Ectodermal cell (in vitro differentiated cells): Measurements from ENCODE around the gene DYNC1I2.
"Not testable (repeated sequence)": the region's sequence is repeated elsewhere in the genome, so short reads cannot be mapped to it uniquely, and the experiment has no call there.

Source experiments
- H3K27ac ChIP-seq: 2 replicates; pipeline ENCODE4 v1.7.0; 2013; ENCODE audit warnings: mild to moderate bottlenecking, low read depth, low read length; ENCODE audit not compliant: insufficient read depth, poor library complexity, severe bottlenecking
- H3K27me3 ChIP-seq: 2 replicates; pipeline ENCODE4 v1.7.0; 2013; ENCODE audit warnings: mild to moderate bottlenecking, low read length; ENCODE audit not compliant: insufficient read depth, control insufficient read depth, poor library complexity, severe bottlenecking
- H3K36me3 ChIP-seq: one replicate; pipeline ENCODE4 v1.7.0; 2013; ENCODE audit warnings: low read length; ENCODE audit not compliant: control insufficient read depth, insufficient read depth
- H3K4me1 ChIP-seq: one replicate; pipeline ENCODE4 v1.7.0; 2013; ENCODE audit warnings: low read length; ENCODE audit not compliant: control insufficient read depth, insufficient read depth
- H3K4me3 ChIP-seq: 2 replicates; pipeline ENCODE4 v1.7.0; 2013; ENCODE audit warnings: low read depth, low read length, control low read depth; ENCODE audit not compliant: insufficient read depth
- H3K9me3 ChIP-seq: 2 replicates; pipeline ENCODE4 v1.7.0; 2013; ENCODE audit warnings: mild to moderate bottlenecking, low read length, moderate library complexity; ENCODE audit not compliant: control insufficient read depth
- WGBS, 2 experiments: methylation state at CpG; one replicate each; pipeline ENCODE4 v1.1.7; 2013; ENCODE audit warnings: missing lambda C conversion rate in 2 of 2; 5-methylcytosine and 5-hydroxymethylcytosine counted together

DYNC1I2 gene

GRCh38 chr2:171771463-171771862, 84.2 kb downstream of the DYNC1I2 start:
- H3K4me1 ChIP-seq = no peaks in the 10 kb centered on the region
- H3K9me3 ChIP-seq = peaks cover 3% of the 10 kb centered on the region
- H3K4me3 ChIP-seq = no peak overlapping the region
- H3K27ac ChIP-seq = no peak overlapping the region
- no peaks in the 10 kb centered on the region for H3K27me3 ChIP-seq
- no peaks in the 10 kb centered on the region for H3K36me3 ChIP-seq

DNA sequence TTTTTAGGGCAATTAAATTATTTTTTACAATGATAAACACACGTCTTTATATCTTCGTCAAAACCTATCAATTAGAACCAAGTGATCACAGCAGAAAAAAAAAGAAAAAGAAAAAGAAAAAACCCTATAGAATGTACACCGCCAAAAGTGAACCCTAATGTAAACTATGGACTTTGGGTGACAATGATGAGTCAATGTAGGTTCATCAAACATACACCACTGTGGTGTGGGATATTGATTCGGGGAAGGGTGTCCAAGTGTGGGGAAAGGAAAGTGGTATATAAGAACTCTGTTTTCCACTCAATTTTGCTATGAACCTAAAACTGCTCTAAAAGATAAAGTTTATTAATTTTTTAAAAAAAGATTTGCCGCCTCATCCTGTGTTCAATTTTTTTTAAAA, 85.1 kb downstream of the DYNC1I2 start:
- Histone ChIP-seq H3K36me3 (no peaks in the 10 kb centered on the region), H3K9me3 (peaks cover 3% of the 10 kb centered on the region), H3K4me3 (no peak overlapping the region), H3K27me3 (no peaks in the 10 kb centered on the region), H3K4me1 (no peaks in the 10 kb centered on the region), H3K27ac (no peak overlapping the region)
- 100% methylated on average over 1 to 4 of the region's 5 CpGs for WGBS, 2 experiments

- H3K9me3 ChIP-seq, H3K27me3 ChIP-seq, H3K4me3 ChIP-seq, H3K27ac ChIP-seq, H3K36me3 ChIP-seq, H3K4me1 ChIP-seq: not testable (repeated sequence)
- WGBS, 2 experiments = 96 to 99% methylated on average over 32 to 35 of the region's 35 CpGs
These were observed 87.3 kb downstream of the DYNC1I2 start for GRCh38 chr2:171774581-171774980.

DNA sequence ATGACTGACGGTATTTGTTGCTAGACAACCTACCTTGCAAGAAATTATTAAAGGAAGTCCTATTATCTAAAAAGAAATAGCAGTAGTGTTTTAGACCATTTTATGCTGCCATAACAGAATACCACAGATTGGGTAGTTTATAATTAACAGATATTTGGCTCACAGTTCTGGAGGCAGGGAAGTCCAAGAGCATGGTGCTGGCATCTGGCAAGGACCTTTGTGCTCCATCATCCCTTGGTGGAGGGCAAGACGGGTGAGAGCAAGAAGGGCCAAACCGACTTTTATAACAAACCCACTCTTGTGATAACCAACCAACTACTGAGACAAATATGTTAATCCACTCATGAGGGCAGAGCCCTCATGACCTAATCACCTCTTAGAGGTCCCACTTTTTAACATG, 91.2 kb downstream of the DYNC1I2 start:
- no peaks in the 10 kb centered on the region for H3K36me3 ChIP-seq
- WGBS, 2 experiments = 91 to 96% methylated on average over 2 to 3 of the region's 3 CpGs
- no peaks in the 10 kb centered on the region for H3K4me1 ChIP-seq
- no peak overlapping the region for H3K4me3 ChIP-seq
- no peak overlapping the region for H3K27ac ChIP-seq
- H3K27me3 ChIP-seq = no peaks in the 10 kb centered on the region
- H3K9me3 ChIP-seq = no peaks in the 10 kb centered on the region

DNA sequence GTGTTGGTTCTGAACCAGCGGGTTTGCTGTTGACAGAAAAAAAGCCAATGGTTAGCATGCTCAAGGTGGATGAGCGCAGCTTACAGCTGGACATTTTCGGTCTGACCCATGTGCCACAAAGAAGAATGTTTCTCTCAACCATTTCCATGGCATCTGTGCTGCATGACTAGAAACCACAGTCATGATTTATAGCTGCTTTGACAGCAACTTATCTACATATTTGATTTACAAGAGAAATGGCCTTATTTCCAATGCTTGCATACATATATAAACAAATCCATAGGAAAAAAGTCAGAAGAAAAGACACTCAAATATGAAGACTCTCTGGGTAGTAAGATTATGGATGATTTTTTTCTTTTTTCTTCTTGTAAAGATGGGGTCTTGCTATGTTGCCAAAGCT, 98.2 kb downstream of the DYNC1I2 start:
- Histone ChIP-seq H3K27ac (no peak overlapping the region), H3K4me1 (peaks cover 4% of the 10 kb centered on the region), H3K9me3 (no peaks in the 10 kb centered on the region), H3K36me3 (no peaks in the 10 kb centered on the region), H3K4me3 (no peak overlapping the region), H3K27me3 (no peaks in the 10 kb centered on the region)
- WGBS, 2 experiments = 64 to 65% methylated on average over 3 of the region's 3 CpGs

GRCh38 chr2:171787333-171788072, 100.2 kb downstream of the DYNC1I2 start:
- H3K4me1 ChIP-seq = peaks cover 4% of the 10 kb centered on the region
- no peak overlapping the region for H3K27ac ChIP-seq
- no peaks in the 10 kb centered on the region for H3K36me3 ChIP-seq
- H3K27me3 ChIP-seq = no peaks in the 10 kb centered on the region
- H3K9me3 ChIP-seq = no peaks in the 10 kb centered on the region
- WGBS, 2 experiments = 63 to 68% methylated on average over 11 of the region's 11 CpGs
- no peak overlapping the region for H3K4me3 ChIP-seq

GRCh38 chr2:171788316-171788993, 101.2 kb downstream of the DYNC1I2 start:
- Histone ChIP-seq H3K4me1 (peaks cover 12% of the 10 kb centered on the region), H3K4me3 (no peak overlapping the region), H3K27me3 (no peaks in the 10 kb centered on the region), H3K9me3 (no peaks in the 10 kb centered on the region), H3K36me3 (no peaks in the 10 kb centered on the region), H3K27ac (no peak overlapping the region)
- 31 to 33% methylated on average over 6 to 7 of the region's 7 CpGs for WGBS, 2 experiments

- Histone ChIP-seq H3K4me3 (no peak overlapping the region), H3K4me1 (peaks cover 23% of the 10 kb centered on the region), H3K36me3 (no peaks in the 10 kb centered on the region), H3K9me3 (no peaks in the 10 kb centered on the region), H3K27me3 (no peaks in the 10 kb centered on the region), H3K27ac (no peak overlapping the region)
- 75 to 76% methylated on average over 6 of the region's 6 CpGs for WGBS, 2 experiments
These were observed 102.7 kb downstream of the DYNC1I2 start for GRCh38 chr2:171789956-171790355.

DNA sequence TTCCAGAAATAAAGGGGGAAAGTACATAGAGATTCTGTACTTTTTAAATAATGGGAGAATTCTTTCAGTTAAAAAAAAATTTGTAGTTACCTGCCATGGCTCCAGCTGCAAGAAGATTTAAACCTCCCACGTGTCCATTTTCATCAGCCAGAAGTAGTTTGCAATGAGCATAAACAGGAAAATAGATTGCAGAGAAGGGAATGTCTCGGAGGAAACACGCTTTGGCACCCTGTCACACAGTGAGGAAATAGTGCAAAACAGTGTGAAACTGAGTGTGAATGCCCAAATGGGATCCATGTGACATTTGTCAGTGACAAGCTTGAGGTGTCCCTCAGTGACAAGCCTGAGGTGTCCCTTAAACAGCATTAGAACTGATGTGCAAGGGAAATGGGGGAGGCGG, 104.1 kb downstream of the DYNC1I2 start:
- Histone ChIP-seq H3K36me3 (no peaks in the 10 kb centered on the region), H3K4me3 (no peak overlapping the region), H3K9me3 (no peaks in the 10 kb centered on the region), H3K4me1 (peaks cover 29% of the 10 kb centered on the region), H3K27ac (no peak overlapping the region), H3K27me3 (no peaks in the 10 kb centered on the region)
- WGBS, 2 experiments = 91 to 97% methylated on average over 4 of the region's 4 CpGs

GRCh38 chr2:171792157-171792556, 104.9 kb downstream of the DYNC1I2 start:
- Histone ChIP-seq H3K4me1 (peaks cover 29% of the 10 kb centered on the region), H3K9me3 (no peaks in the 10 kb centered on the region), H3K27ac (no peak overlapping the region), H3K27me3 (no peaks in the 10 kb centered on the region), H3K36me3 (no peaks in the 10 kb centered on the region), H3K4me3 (no peak overlapping the region)
- 87 to 98% methylated on average over 2 to 3 of the region's 3 CpGs for WGBS, 2 experiments
